Immature natural killer cell (primary cell): ENCODE measurements around the gene NPR2. TPM values are rescaled to one million over a fixed set of nuclear protein-coding genes. Genes with fewer than 3 reads are reported as not detected.

Experiments
- DNase-seq, 3 donors: peaks; one replicate each; pipeline ENCODE4 v3.0.0; 2022; ENCODE audit warnings: mixed read lengths in 1 of 3
- H3K27ac Mint-ChIP-seq, 6 donors: one replicate each; pipeline ENCODE4 v1.8.0; 2020; ENCODE audit warnings: mixed read lengths in 6 of 6, mild to moderate bottlenecking in 5 of 6, inconsistent platforms in 4 of 6, moderate library complexity in 3 of 6
- H3K27me3 Mint-ChIP-seq, 3 donors: one replicate each; pipeline ENCODE4 v1.8.0; 2020 to 2021; ENCODE audit warnings: low read depth in 3 of 3, mild to moderate bottlenecking in 3 of 3, mixed read lengths in 3 of 3, moderate library complexity in 3 of 3, inconsistent platforms in 1 of 3
- H3K36me3 Mint-ChIP-seq, 3 donors: one replicate each; pipeline ENCODE4 v1.8.0; 2020; ENCODE audit warnings: mixed read lengths in 3 of 3, inconsistent platforms in 2 of 3, mild to moderate bottlenecking in 2 of 3
- H3K4me1 Mint-ChIP-seq, 2 donors: one replicate each; pipeline ENCODE4 v1.8.0; 2020; ENCODE audit warnings: inconsistent platforms in 2 of 2, mild to moderate bottlenecking in 2 of 2, mixed read lengths in 2 of 2, moderate library complexity in 1 of 2
- H3K4me3 Mint-ChIP-seq, 5 donors: one replicate each; pipeline ENCODE4 v1.8.0; 2020; ENCODE audit warnings: mild to moderate bottlenecking in 5 of 5, mixed read lengths in 5 of 5, inconsistent platforms in 3 of 5, moderate library complexity in 3 of 5
- H3K9me3 Mint-ChIP-seq, 6 donors: one replicate each; pipeline ENCODE4 v1.8.0; 2020; ENCODE audit warnings: mild to moderate bottlenecking in 6 of 6, mixed read lengths in 6 of 6, inconsistent platforms in 4 of 6, moderate library complexity in 3 of 6
- polyA plus RNA-seq, 3 donors: library from polyadenylated mRNA; unstranded; fragments of 300-500 nt; fragmentation: Illumina TruSeq; gene quantifications; one replicate each; pipeline ENCODE4 v1.2.3, GENCODE V29; 2021

NPR2 gene
- polyA plus RNA-seq, 3 donors from 2014 or later, result 0.46 TPM; not detected in 2

- peaks cover 0 to 4% (median 3%) of the 10 kb centered on the region in 3 donors for H3K27me3 Mint-ChIP-seq
- H3K9me3 Mint-ChIP-seq, result no peaks in the 10 kb centered on the region
- no peak for DNase-seq
- no peak overlapping the region for H3K27ac Mint-ChIP-seq
- peaks cover 6 to 13% (median 6%) of the 10 kb centered on the region in 3 donors for H3K36me3 Mint-ChIP-seq
- H3K4me3 Mint-ChIP-seq, result no peak overlapping the region
- H3K4me1 Mint-ChIP-seq, result peaks cover 0 to 5% of the 10 kb centered on the region in 2 donors
Observed at GRCh38 chr9:35795695-35796094, 4.3 kb downstream of the NPR2 start.

GRCh38 chr9:35797311-35798109, 6.1 kb downstream of the NPR2 start:
- no peaks in the 10 kb centered on the region for H3K9me3 Mint-ChIP-seq
- H3K27me3 Mint-ChIP-seq, result peaks cover 0 to 3% (median 3%) of the 10 kb centered on the region in 3 donors
- H3K27ac Mint-ChIP-seq, result no peak overlapping the region
- no peak for DNase-seq
- H3K36me3 Mint-ChIP-seq, result peaks cover 13 to 20% (median 19%) of the 10 kb centered on the region in 3 donors
- no peak overlapping the region for H3K4me3 Mint-ChIP-seq
- H3K4me1 Mint-ChIP-seq, result peaks cover 0 to 5% of the 10 kb centered on the region in 2 donors

GRCh38 chr9:35798658-35799374, 7.4 kb downstream of the NPR2 start:
- DNase-seq, result no peak

GRCh38 chr9:35800530-35800929, 9.1 kb downstream of the NPR2 start:
- H3K4me3 Mint-ChIP-seq, result no peak overlapping the region
- H3K27ac Mint-ChIP-seq, result peak overlapping the region in 1 of 6 donors; percentile 2
- peaks cover 13 to 29% (median 25%) of the 10 kb centered on the region in 3 donors for H3K36me3 Mint-ChIP-seq
- no peaks in the 10 kb centered on the region for H3K4me1 Mint-ChIP-seq
- H3K27me3 Mint-ChIP-seq, result peaks cover 0 to 2% (median 0%) of the 10 kb centered on the region in 3 donors
- DNase-seq, result no peak
- H3K9me3 Mint-ChIP-seq, result no peaks in the 10 kb centered on the region

More at GRCh38 chr9:35798658-35799374, 7.4 kb downstream of the NPR2 start:
- H3K36me3 Mint-ChIP-seq, result peaks cover 11 to 25% (median 23%) of the 10 kb centered on the region in 3 donors
- H3K27me3 Mint-ChIP-seq, result peaks cover 0 to 4% (median 1%) of the 10 kb centered on the region in 3 donors
- H3K4me3 Mint-ChIP-seq, result no peak overlapping the region
- H3K27ac Mint-ChIP-seq, result peak overlapping the region in 1 of 6 donors; percentile 26
- H3K9me3 Mint-ChIP-seq, result no peaks in the 10 kb centered on the region
- peaks cover 0 to 5% of the 10 kb centered on the region in 2 donors for H3K4me1 Mint-ChIP-seq

- Mint-ChIP-seq H3K9me3 (no peaks in the 10 kb centered on the region), H3K27me3 (peaks cover 0 to 2% (median 0%) of the 10 kb centered on the region in 3 donors), H3K36me3 (peaks cover 9 to 29% (median 27%) of the 10 kb centered on the region in 3 donors), H3K27ac (no peak overlapping the region), H3K4me1 (no peaks in the 10 kb centered on the region), H3K4me3 (no peak overlapping the region)
- no peak for DNase-seq
Observed at GRCh38 chr9:35801328-35802128, 10.1 kb downstream of the NPR2 start.

GRCh38 chr9:35806101-35806500, 14.7 kb downstream of the NPR2 start:
- no peak overlapping the region for H3K27ac Mint-ChIP-seq
- no peak overlapping the region for H3K4me3 Mint-ChIP-seq
- DNase-seq, result no peak
- no peaks in the 10 kb centered on the region for H3K9me3 Mint-ChIP-seq
- peaks cover 9 to 23% (median 19%) of the 10 kb centered on the region in 3 donors for H3K36me3 Mint-ChIP-seq
- peaks cover 0 to 2% (median 1%) of the 10 kb centered on the region in 3 donors for H3K27me3 Mint-ChIP-seq
- H3K4me1 Mint-ChIP-seq, result peaks cover 4 to 6% of the 10 kb centered on the region in 2 donors

- no peak overlapping the region for H3K4me3 Mint-ChIP-seq
- peaks cover 26% of the 10 kb centered on the region in 2 donors for H3K4me1 Mint-ChIP-seq
- H3K27ac Mint-ChIP-seq, result no peak overlapping the region
- no peaks in the 10 kb centered on the region for H3K9me3 Mint-ChIP-seq
- DNase-seq, result no peak
- peaks cover 5 to 14% (median 6%) of the 10 kb centered on the region in 3 donors for H3K27me3 Mint-ChIP-seq
- peaks cover 6 to 9% (median 6%) of the 10 kb centered on the region in 3 donors for H3K36me3 Mint-ChIP-seq
Observed at GRCh38 chr9:35808433-35808832, 17.0 kb downstream of the NPR2 start.

GRCh38 chr9:35810122-35810521, 18.7 kb downstream of the NPR2 start:
- peaks cover 6 to 16% (median 10%) of the 10 kb centered on the region in 3 donors for H3K27me3 Mint-ChIP-seq
- H3K27ac Mint-ChIP-seq, result peak overlapping the region; percentile 64 to 97 (median 96)
- H3K9me3 Mint-ChIP-seq, result no peaks in the 10 kb centered on the region
- peaks cover 38 to 39% of the 10 kb centered on the region in 2 donors for H3K4me1 Mint-ChIP-seq
- H3K36me3 Mint-ChIP-seq, result peaks cover 2 to 9% (median 3%) of the 10 kb centered on the region in 3 donors
- DNase-seq, result no peak
- no peak overlapping the region for H3K4me3 Mint-ChIP-seq

GRCh38 chr9:35811381-35812024, 20.1 kb downstream of the NPR2 start:
- Mint-ChIP-seq H3K9me3 (no peaks in the 10 kb centered on the region), H3K27ac (peak overlapping the region; percentile 95 to 97 (median 97)), H3K27me3 (peaks cover 13 to 21% (median 15%) of the 10 kb centered on the region in 3 donors), H3K4me1 (peaks cover 46% of the 10 kb centered on the region in 2 donors), H3K4me3 (peak overlapping the region; percentile 86 to 96 (median 90)), H3K36me3 (peaks cover 0 to 7% (median 0%) of the 10 kb centered on the region in 3 donors)
- DNase-seq, result no peak

GRCh38 chr9:35812025-35812602, 20.7 kb downstream of the NPR2 start, which contains the start of gene SPAG8:
Gene SPAG8 (minus strand): TSS chr9:35812262. CDS start chr9:35812147, 115 bp downstream.
- Mint-ChIP-seq H3K9me3 (no peaks in the 10 kb centered on the region), H3K27me3 (peaks cover 13 to 21% (median 15%) of the 10 kb centered on the region in 3 donors), H3K27ac (peak within 1 kb of the TSS; percentile 95 to 97 (median 97)), H3K4me1 (peaks cover 46% of the 10 kb centered on the region in 2 donors), H3K4me3 (peak within 1 kb of the TSS; percentile 86 to 96 (median 90)), H3K36me3 (peaks cover 0 to 3% (median 0%) of the 10 kb centered on the region in 3 donors)
- DNase-seq, result peak; percentile 97 to 98 (median 98)

GRCh38 chr9:35813434-35814105, 22.2 kb downstream of the NPR2 start:
- Mint-ChIP-seq H3K4me1 (peaks cover 46% of the 10 kb centered on the region in 2 donors), H3K36me3 (no peaks in the 10 kb centered on the region), H3K4me3 (peak overlapping the region; percentile 87 to 99 (median 96)), H3K27ac (peak overlapping the region in 5 of 6 donors; percentile 83 to 99 (median 93)), H3K9me3 (no peaks in the 10 kb centered on the region), H3K27me3 (peaks cover 13 to 21% (median 15%) of the 10 kb centered on the region in 3 donors)
- no peak for DNase-seq
